ENCODE results near the gene PTPMT1. TPM values are rescaled to one million over a fixed set of nuclear protein-coding genes. Genes with fewer than 3 reads are reported as not detected.
"Not testable (repeated sequence)": the region's sequence is repeated elsewhere in the genome, so short reads cannot be mapped to it uniquely, and the experiment has no call there.

The PTPMT1 gene
- total RNA-seq, 1 donor from 2014 or later = 45.1 TPM

DNA sequence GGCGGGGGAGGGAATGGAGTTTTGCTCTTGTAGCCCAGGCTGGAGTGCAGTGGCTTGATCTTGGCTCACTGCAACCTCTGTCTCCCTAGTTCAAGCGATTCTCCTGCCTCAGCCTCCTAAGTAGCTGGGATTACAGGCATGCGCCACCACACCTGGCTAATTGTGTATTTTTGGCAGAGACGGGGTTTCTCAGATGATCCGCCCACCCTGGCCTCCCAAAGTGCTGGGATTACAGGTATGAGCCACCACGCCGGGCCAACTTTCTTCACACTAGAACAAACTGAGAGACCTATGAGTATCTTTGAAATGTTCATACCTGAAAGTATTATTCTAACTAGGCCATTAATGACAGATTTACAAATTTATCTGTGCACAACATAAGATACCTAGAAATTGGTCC is 19.1 kb upstream of the PTPMT1 start:
- DNase-seq (ENCODE audit: low spot score) = not testable (repeated sequence)

DNA sequence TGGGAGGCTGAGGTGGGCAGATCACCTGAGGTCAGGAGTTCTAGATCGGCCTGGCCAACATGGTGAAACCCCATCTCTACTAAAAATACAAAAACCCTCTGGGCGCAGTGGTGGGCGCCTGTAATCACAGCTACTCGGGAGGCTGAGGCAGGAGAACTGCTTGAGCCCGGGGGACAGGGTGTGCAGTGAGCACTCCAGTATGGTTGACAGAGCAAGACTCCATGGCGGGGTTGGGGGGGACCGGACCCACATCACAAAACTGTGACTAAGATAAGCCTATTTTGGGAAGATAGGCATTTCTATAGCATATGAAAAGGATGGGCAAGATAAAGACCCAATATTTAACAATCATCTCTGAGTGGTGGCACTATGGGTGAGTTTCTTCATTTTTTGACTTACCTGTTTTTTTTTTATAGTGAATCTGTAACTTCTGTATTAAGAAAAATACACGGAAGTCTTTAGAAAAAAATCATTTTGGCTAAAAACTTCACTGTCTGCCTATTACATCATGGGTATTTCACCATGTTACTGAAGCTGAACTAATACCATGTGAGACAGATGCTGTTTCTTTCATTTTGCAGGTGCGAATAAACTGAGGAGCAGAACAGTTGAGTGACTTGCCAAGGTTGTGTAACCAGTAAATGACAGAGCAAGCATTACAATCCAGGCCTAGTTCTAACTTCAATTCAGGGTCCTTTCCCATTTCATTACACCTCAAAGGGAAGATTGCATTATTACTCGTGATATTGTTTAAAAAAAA is 14.9 kb upstream of the PTPMT1 start:
- no peak for DNase-seq (ENCODE audit: low spot score)

DNA sequence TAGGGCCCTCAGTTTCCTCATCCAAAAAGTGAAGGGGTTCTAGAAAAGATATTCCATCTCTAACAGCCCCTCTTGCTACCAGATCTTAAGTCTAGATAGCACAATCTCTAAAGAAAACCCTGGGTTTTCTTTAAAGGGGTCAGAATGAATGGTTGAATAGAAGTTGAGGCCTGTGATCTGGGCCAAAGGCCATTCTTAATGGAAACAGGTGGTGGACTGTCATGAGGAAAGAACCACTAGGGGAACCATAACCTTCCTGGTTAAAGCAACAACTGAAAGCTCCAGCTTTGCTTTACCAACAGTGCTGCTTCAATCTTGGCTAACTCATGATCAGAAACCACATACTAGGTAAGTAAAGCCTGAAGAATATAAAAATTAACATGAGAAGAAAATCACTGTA is 14.3 kb upstream of the PTPMT1 start:
- no peak for DNase-seq (ENCODE audit: low spot score)

DNA sequence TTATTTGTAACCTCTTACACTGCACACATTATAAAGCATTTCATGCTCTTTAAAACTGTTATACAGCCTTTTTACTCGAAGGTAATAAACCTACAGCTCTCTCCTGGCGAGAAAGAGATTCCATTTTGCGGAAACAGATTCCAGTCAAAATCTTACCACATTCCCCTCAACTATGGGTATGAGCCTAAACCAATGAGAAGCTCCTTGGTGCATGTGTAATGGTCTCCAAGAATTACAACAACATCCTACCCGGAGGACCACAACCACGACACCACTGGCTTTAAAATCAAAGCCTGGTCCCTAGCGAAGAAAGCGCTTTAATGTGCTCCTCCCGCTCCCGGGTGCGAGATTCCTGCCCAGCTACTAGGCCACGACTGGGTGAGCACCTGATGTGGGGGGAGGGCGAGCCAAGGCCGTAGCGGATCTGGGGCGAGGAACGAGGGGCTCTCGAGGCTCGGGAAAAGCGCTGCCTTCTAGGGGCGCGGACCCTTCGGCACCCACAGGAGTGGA is 13.3 kb upstream of the PTPMT1 start:
- DNase-seq (ENCODE audit: low spot score) = no peak

DNA sequence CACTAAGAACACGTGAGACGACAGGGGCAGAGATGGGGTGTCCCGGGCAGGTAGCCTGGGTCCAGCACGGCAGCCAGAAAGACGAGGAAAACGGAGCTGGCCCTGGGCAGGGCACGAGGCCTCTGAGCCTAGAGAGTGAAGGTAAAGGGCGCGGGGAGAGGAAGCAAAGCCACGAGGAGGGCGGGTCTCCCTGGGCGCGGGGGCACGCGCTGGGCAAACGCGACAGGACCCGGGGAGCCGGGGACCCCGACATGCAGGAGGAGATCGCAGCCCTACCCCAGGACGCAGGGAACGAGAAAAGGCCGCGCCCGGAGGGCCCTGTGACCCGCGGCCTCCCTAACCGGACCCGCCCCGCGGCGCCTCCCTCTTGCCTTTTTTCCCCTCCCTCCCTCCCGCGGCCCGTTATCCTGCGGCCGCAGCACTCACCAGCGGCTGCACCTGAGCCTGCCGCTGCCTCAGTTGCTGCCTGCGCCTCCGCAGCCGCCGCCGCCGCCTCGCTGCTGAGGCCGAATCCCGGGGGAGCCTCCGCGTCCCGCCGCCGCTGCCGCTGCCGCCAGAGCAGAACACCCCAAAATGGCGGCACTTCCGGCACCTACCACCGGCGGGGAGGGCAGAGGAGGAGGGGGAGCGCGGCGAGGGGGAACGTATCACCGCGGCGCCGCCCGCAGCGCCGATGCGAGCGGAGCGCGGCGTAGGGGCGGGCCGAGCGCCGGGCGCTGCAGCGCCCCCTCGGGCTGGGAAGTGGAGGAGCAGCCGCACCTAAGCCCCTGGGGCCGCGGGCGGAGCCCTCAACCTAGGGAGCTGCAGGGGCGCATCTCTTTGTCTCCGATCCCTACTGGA is 12.6 kb upstream of the PTPMT1 start, which contains the start of gene CELF1:
Gene CELF1, minus strand, starts transcription at position 567 of the 840 bp plus-strand sequence. CDS start 53,609 bp downstream, outside the sequence.
- peak; percentile 91 for DNase-seq (ENCODE audit: low spot score)

DNA sequence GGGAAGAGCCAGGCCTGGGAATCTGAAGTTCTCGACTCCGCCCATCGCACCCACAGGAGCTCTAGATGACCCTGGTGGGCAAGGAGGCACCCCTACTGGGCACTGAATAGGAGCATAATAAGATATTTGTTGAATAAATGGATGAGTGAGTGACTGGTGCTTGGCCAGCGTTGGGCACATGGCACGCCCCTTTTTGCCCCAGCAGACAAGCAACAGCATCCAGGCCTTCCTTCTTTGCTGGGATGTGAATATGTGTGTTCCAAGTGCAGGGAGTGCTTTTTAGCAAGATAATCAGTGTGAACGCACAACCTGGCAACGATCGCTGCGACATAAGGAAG is 12.0 kb upstream of the PTPMT1 start:
- DNase-seq (ENCODE audit: low spot score) = no peak

DNA sequence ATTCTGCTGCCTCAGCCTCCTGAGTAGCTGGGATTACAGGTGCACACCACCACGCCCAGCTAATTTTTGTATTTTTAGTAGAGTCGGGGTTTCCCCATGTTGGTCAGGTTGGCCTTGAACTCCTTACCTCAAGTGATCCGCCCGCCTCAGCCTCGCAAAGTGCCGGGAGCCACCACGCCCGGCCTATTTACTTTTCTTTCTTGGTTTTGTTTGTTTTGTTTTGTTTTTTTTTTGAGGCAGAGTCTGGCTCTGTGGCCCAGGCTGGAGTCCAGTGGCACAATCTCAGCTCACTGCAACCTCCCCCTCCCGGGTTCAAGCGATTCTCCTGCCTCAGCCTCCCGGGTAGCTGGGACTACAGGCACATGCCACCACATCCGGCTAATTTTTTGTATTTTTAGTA is 8.4 kb upstream of the PTPMT1 start:
- not testable (repeated sequence) for DNase-seq (ENCODE audit: low spot score)

DNA sequence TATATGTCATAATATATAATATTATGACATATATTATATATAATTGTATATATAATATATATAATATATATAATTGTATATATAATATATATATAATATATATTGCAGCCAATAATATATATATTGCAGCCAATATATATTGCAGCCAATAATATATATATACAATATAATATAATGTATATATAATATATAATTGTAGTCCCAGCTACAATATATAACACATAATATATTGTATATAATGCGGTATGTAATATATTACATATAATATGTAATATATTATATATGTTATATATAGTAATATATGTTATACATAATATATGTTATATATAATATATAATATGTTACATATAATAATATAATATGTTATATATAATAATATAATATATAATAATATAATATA is 6.7 kb upstream of the PTPMT1 start:
- no peak for DNase-seq (ENCODE audit: low spot score)

DNA sequence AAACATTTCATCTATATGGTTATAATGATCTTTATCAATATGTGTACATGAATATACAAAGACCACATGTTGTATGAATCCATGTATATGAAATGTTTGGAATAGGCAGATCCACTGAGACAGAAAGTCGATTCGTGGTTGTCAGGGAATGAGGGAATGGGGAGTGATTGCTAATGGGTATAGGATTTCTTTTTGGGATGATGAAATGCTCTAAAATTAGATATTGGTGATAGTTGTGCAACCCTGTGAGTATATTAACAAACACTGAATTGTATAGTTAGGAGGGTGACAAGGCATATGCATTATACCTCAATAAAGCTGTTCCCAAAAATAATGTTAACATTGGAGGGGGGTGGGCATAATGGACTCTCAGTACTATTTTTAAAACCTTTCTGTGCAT is 5.0 kb upstream of the PTPMT1 start:
- DNase-seq (ENCODE audit: low spot score) = no peak

DNA sequence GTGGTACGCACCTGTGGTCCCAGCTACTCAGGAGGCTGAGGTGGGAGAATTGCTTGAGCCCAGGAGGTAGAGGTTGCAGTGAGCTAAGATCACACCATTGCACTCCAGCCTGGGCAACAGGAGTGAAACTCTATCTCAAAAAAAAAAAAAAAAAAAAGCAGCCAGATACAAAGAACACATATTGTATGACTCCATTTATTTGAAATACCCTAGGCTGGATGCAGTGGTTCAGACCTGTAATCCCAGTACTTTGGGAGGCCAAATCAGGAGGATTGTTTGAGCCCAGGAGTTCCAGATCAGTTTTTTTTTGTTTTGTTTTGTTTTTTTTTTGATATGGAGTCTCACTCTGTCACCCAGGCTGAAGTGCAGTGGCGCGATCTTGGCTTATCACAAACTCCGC is 3.0 kb upstream of the PTPMT1 start:
- not testable (repeated sequence) for DNase-seq (ENCODE audit: low spot score)

DNA sequence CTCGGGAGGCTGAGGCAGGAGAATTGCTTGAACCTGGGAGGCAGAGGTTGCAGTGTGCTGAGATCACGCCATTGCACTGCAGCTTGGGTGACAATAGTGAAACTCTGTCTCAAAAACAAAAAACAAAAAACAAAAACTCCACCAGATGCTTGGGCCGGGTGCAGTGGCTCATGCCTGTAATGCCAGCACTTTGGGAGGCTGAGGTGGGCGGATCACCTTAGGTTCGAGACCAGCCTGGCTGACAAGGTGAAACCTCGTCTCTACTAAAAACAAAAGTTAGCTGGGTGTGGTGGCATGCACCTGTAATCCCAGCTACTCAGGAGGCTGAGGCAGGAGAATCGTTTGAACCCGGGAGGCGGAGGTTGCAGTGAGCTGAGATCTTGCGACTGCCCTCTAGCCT is 1.0 kb upstream of the PTPMT1 start:
- not testable (repeated sequence) for DNase-seq (ENCODE audit: low spot score)

DNA sequence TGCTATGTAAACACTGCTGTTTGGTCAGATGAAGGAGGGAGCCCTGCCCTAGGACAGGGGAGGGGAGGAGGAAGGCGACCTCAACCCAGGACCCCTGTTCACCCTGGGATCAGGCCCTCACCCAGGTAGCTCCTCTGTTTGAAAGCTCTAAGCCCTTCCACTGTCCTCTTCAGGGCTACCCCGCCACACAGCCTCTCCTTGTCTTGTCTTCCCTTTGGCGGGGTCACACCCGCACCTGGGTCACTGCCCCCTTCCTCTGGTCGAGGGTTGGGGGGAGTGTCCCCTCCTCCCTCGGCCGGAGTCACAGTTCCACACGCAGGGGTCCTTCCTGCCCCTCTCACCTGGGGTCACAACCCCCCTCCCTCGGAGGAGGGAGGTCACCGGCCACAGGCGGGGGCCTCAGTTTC is 463 bp upstream of the PTPMT1 start:
- no peak for DNase-seq (ENCODE audit: low spot score)

DNA sequence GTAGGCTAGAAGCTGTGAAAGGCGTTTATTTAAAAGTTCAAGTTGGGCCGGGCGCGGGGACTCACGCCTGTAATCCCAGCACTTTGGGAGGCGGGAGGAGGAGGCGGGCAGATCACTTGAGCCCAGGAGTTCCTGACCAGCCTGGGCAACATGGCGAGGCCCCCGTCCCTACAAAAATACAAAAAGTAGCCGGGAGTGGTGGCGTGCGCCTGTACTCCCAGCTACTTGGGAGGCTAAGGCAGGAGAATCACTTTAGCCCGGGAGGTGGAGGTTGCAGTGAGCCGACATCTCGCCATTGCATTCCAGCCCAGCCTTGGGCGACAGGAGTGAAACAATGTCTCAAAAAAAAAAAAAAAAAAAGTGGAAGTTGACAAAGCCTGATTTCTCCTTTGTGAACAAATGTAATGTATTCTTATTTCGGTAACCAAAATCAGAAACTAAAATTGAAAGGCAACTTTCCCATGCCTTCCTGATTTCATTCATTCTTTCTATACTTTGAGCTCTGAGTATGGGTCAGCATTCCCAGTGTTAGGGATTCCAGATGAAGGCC is 825 bp downstream of the PTPMT1 start:
- DNase-seq (ENCODE audit: low spot score) = no peak

DNA sequence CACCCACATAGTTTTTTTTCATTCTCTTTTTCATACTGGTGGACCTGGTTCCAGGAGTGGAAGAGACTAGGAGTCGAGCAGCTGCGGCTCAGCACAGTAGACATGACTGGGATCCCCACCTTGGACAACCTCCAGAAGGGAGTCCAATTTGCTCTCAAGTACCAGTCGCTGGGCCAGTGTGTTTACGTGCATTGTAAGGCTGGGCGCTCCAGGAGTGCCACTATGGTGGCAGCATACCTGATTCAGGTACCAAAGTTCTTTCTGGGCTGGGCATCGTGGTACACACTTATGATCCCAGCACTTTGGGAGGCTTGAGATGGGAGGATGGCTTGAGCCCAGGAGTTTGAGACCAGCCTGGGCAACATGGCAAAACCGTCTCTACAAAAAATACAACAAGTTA is 4.2 kb downstream of the PTPMT1 start:
- no peak for DNase-seq (ENCODE audit: low spot score)

DNA sequence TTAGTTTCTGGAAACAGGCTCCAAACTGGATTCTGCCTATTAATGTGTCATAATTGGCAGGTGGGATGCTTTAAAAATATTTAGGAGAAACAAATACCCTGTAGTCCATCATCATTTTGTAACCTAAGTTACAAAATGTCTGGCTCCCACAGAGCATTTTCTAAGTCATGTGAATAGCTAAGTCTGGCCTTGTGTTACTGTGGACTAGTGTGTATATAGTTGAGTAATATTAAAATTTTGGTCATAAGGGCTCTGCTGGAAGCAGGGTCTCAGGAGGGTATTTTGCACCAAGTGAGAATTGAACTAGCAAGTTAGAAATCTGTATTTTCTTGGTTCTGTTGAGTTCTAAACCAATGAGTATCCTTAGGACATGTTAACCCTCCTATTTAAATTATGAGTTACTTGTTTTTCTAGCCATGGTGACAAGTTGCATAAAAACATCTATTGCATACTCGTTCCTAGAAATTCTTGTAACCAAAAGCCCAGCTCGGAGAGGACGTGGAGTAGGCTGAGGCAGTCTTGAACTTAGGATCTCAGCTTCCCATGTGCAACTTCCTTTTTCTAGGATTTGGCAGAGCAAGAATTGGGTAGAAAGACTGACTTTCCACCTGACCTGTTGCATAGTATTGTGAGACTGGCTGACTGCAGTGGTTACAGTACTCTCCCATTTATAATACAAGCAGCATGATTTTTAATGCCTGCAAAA is 5.4 kb downstream of the PTPMT1 start:
- no peak for DNase-seq (ENCODE audit: low spot score)

DNA sequence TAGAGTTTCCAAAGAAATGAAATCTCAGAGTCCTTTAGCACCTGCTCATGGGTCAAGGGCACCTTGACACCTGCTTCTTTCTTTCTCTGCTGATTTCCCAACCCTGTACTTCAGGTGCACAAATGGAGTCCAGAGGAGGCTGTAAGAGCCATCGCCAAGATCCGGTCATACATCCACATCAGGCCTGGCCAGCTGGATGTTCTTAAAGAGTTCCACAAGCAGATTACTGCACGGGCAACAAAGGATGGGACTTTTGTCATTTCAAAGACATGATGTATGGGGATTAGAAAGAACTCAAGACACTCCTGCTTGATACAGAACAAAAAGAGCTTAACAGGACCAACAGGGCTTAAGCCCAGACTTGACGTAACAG is 5.9 kb downstream of the PTPMT1 start:
- no peak for DNase-seq (ENCODE audit: low spot score)

DNA sequence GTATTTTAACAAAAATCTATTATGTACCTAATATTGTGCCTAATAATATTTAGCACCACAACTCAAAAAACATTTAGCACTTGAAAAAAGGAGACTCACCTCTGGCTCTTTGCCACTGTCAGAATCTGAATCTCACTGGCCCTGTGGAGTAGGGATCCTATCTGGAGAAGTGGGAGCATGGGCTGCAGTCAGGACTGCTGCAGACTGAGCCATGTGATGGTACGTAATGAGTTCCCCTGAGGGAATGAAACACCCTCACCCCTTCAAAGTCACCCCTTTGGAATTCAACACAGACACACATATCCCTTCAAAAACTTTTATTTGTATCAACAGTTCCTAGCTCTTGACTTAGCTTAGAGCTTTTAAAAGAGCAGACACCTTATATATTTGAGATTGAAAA is 6.5 kb downstream of the PTPMT1 start:
- no peak for DNase-seq (ENCODE audit: low spot score)

DNA sequence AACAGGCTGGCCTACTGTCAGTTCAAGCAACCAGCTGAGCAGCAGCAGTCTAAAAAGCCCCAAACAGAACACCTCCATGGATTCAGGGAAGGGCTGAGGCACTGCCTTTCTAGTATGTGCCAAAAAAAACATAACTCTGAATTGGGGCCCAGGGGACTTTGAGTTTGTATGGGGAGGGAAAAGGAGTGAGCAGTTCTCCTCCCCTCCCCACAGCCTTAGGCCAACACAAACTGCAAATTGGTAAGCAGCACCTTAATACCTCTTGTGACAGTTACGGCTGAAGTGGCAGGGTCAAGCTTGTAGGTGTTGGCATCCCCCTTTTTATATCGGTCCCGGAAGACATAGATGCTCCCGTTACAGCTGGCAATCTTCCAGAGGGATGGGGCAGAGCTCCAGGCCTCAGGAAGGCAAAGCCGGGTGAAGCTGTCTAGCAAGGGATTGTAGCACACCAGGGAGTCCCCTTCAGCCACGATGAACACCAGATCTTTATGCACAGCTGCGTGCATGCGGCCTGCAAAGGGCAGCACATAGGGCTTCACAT is 7.4 kb downstream of the PTPMT1 start:
- DNase-seq (ENCODE audit: low spot score) = no peak

DNA sequence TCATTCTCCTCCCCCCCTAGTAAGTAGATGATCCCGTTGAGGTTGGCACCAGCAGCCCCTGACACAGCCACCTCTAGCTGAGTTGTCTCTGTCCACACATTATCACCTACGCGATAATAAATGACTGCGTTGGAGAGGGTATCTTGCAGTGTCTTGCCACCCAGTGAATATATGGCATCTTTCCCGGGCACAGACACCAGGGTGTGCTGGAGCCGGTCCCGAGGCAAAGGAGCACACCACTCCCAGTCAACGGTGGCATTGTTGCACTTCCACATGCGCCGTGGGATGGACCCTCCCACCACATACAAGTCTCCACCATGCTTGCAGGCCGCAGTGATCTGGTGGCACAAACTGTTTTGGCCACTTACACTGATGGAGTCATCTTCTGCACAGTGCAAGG is 7.9 kb downstream of the PTPMT1 start:
- DNase-seq (ENCODE audit: low spot score) = no peak

DNA sequence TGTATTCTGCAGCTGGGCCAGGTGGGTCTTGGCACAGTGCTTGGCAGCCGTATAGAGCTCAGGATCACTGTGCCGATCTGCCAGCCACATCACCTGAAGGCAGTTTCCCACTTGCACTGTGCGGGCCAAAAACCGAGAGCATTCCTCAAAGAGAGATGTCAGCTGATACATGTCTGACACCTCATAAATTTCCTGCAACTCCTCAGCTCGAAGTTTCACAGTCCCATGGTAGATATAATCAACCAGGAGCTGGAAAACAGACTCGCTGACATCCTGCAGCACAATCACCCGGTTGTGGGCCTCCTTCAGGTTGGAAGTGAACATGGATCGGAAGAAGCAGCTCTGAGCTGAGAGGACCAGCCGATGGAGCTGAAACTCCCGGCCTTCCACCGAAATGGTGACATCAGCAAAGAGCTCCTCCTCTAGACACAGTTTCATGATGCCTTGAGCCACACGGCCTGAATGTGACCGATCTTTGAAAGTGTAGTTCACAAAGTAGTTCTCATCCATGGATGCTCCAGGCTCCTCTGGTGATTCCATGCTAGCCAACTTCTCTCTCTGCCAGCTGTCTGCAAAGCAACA is 12.2 kb downstream of the PTPMT1 start:
- DNase-seq (ENCODE audit: low spot score) = no peak
